ENCODE measurements around the gene PCGF1.

Gene PCGF1

GRCh38 chr2:74536166-74536950 lies 28.9 kb upstream of the PCGF1 start:
- no peak for DNase-seq (ENCODE audit: low read depth)

GRCh38 chr2:74535440-74535965 lies 28.0 kb upstream of the PCGF1 start:
- no peak for DNase-seq (ENCODE audit: low read depth)

- DNase-seq (ENCODE audit: low read depth) = no peak
Observed at GRCh38 chr2:74534411-74534810, 26.9 kb upstream of the PCGF1 start.

- no peak for DNase-seq (ENCODE audit: low read depth)
Observed at GRCh38 chr2:74533464-74533863, 26.0 kb upstream of the PCGF1 start.

GRCh38 chr2:74532222-74532621 lies 24.7 kb upstream of the PCGF1 start:
- DNase-seq (ENCODE audit: low read depth) = peak; percentile 47

- DNase-seq (ENCODE audit: low read depth) = no peak
Observed at GRCh38 chr2:74531666-74532065, 24.2 kb upstream of the PCGF1 start.

- peak; percentile 48 for DNase-seq (ENCODE audit: low read depth)
Observed at GRCh38 chr2:74530239-74531187, 23.0 kb upstream of the PCGF1 start.

GRCh38 chr2:74529357-74530238 lies 22.1 kb upstream of the PCGF1 start, which contains the start of the genes AUP1 and HTRA2:
AUP1 (minus strand) TSS chr2:74529706; CDS start chr2:74529629, 77 bp downstream.
HTRA2 (plus strand) TSS chr2:74529933; CDS start chr2:74530007, 74 bp downstream.
- DNase-seq (ENCODE audit: low read depth) = peak; percentile 99

GRCh38 chr2:74528600-74529356 lies 21.3 kb upstream of the PCGF1 start:
- no peak for DNase-seq (ENCODE audit: low read depth)

- DNase-seq (ENCODE audit: low read depth) = no peak
Observed at GRCh38 chr2:74527741-74528140, 20.2 kb upstream of the PCGF1 start.

GRCh38 chr2:74526649-74527230 lies 19.2 kb upstream of the PCGF1 start:
- DNase-seq (ENCODE audit: low read depth) = no peak

GRCh38 chr2:74525717-74526648 lies 18.5 kb upstream of the PCGF1 start, which contains the start of gene DQX1:
DQX1 (minus strand) TSS chr2:74526231; CDS start chr2:74525729, 502 bp downstream.
- DNase-seq (ENCODE audit: low read depth) = no peak

GRCh38 chr2:74524955-74525716 lies 17.6 kb upstream of the PCGF1 start:
- no peak for DNase-seq (ENCODE audit: low read depth)

GRCh38 chr2:74524005-74524404 lies 16.5 kb upstream of the PCGF1 start:
- no peak for DNase-seq (ENCODE audit: low read depth)

- DNase-seq (ENCODE audit: low read depth) = no peak
Observed at GRCh38 chr2:74522516-74522915, 15.0 kb upstream of the PCGF1 start.

- DNase-seq (ENCODE audit: low read depth) = no peak
Observed at GRCh38 chr2:74516650-74517049, 9.2 kb upstream of the PCGF1 start.

GRCh38 chr2:74515981-74516633 lies 8.6 kb upstream of the PCGF1 start:
- DNase-seq (ENCODE audit: low read depth) = no peak
